GM23338 (cell line): Measurements from ENCODE around the gene TMEM106C.

Experiments
- CTCF ChIP-seq, 2 experiments: fragments of 200-600 bp in 1 of 2; sonication (generic) in 1 of 2; conservative IDR thresholded peaks; 2 replicates each; pipeline versions ENCODE4 v1.5.1 to v1.6.1; 2016 to 2017; ENCODE audit warnings: antibody characterized with exemption in 2 of 2, low read depth in 2 of 2, mild to moderate bottlenecking in 2 of 2, moderate library complexity in 1 of 2
- ETS1 ChIP-seq: IDR thresholded peaks from 2 replicates; pipeline ENCODE4 v1.6.1; 2016; ENCODE audit warnings: antibody characterized with exemption
- EZH2 ChIP-seq: fragments of 200-600 bp; sonication (generic); IDR thresholded peaks from one replicate; pipeline ENCODE4 v1.8.0; 2017; ENCODE audit warnings: antibody characterized with exemption, mild to moderate bottlenecking, low read depth; ENCODE audit not compliant: unreplicated experiment
- JUNB ChIP-seq: IDR thresholded peaks from one replicate; pipeline ENCODE4 v1.6.1; 2016; ENCODE audit warnings: antibody characterized with exemption; ENCODE audit not compliant: unreplicated experiment
- POLR2AphosphoS5 ChIP-seq: IDR thresholded peaks from 2 replicates; pipeline ENCODE4 v1.6.1; 2016; ENCODE audit warnings: antibody characterized with exemption, low read depth
- REST ChIP-seq: IDR thresholded peaks from one replicate; pipeline ENCODE4 v1.6.1; 2018; ENCODE audit warnings: antibody characterized with exemption; ENCODE audit not compliant: unreplicated experiment
- STAT1 ChIP-seq: IDR thresholded peaks from one replicate; pipeline ENCODE4 v1.6.1; 2016; ENCODE audit warnings: antibody characterized with exemption; ENCODE audit not compliant: unreplicated experiment
- ZNF114 ChIP-seq: fragments of 250-450 bp; sonication (Bioruptor Pico); IDR thresholded peaks from 2 replicates; pipeline ENCODE4 v1.5.0; 2020; ENCODE audit warnings: mild to moderate bottlenecking, moderate library complexity

- TF ChIP-seq CTCF (conservative IDR thresholded peaks at IDR 0.05; ENCODE audit: low read depth in 2 of 2) = no peak
- no peak for TF ChIP-seq POLR2AphosphoS5
- TF ChIP-seq EZH2 = no peak
- TF ChIP-seq JUNB = no peak
- TF ChIP-seq REST = no peak
- TF ChIP-seq ETS1 = no peak
- TF ChIP-seq STAT1 = no peak
- no peak for TF ChIP-seq ZNF114
These were observed 2.2 kb downstream of the TMEM106C start for GRCh38 chr12:47965581-47965980.
